ENCODE measurements around the gene MRC1.

The MRC1 gene

DNA sequence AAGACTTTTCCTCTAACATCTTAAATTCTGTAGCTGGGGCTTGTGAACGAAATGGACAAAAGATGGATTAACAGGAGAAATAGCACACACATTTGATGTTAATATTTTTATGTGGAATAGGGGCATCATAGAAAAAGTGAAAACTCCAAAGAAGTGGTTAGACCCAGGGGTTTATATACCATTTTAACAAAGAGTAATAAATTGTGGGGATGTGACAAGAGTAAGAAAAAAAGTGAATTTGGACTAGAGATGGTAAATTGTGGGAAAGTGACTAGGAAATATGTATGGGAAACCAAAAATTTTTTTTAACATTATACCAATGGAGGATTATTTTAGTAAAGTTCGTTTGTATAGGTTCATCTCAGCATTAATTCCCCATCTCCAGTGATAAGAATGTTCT is 150.7 kb downstream of the MRC1 start:
- TF ChIP-seq CTCF (IDR thresholded peaks at IDR 0.05; ENCODE audit: insufficient read depth, missing control alignments): no peak
- DNase-seq (ENCODE audit: insufficient read length, low spot score) (no peak), FAIRE-seq (no peak)
